Measurements from ENCODE around the gene LIMCH1. TPM values are rescaled to one million over a fixed set of nuclear protein-coding genes. Genes with fewer than 3 reads are reported as not detected.

The LIMCH1 gene
- total RNA-seq, 2 donors from 2014 or later: 3.1 to 5.8 TPM

- peaks cover 7% of the 10 kb centered on the region for H3K27me3 Mint-ChIP-seq (ENCODE audit: insufficient read depth)
- H3K9me3 Mint-ChIP-seq: no peaks in the 10 kb centered on the region
- H3K4me3 Mint-ChIP-seq: no peak overlapping the region
- H3K36me3 Mint-ChIP-seq (ENCODE audit: low read depth): no peaks in the 10 kb centered on the region
- no peak overlapping the region for H3K4me3 ChIP-seq (ENCODE audit: low read length)
- H3K4me1 Mint-ChIP-seq: peaks cover 3% of the 10 kb centered on the region
- H3K4me1 ChIP-seq (ENCODE audit: control insufficient read depth, insufficient read depth, low read length): peaks cover 5% of the 10 kb centered on the region
- H3K27me3 ChIP-seq (ENCODE audit: control insufficient read depth, insufficient read depth, low read length, poor library complexity, severe bottlenecking): no peaks in the 10 kb centered on the region
- no peak overlapping the region for H3K27ac Mint-ChIP-seq
- no peaks in the 10 kb centered on the region for H3K9me3 ChIP-seq (ENCODE audit: control insufficient read depth, low read length)
- H3K9ac ChIP-seq (ENCODE audit: extremely low read depth, low read length, poor library complexity, severe bottlenecking): no peak overlapping the region
- 60 to 90% methylated on average over 1 of the region's 1 CpG for WGBS, 2 experiments (ENCODE audit: insufficient coverage in 1 of 2, insufficient read length in 1 of 2)
- no peak for TF ChIP-seq CTCF (conservative IDR thresholded peaks at IDR 0.05)
- no peak for DNase-seq
- H3K27ac ChIP-seq (ENCODE audit: low read depth, low read length): no peak overlapping the region
- H3K36me3 ChIP-seq (ENCODE audit: control insufficient read depth, insufficient read depth, low read length): no peaks in the 10 kb centered on the region
Measured at GRCh38 chr4:41668024-41668423, 130.1 kb downstream of the LIMCH1 start.

- Mint-ChIP-seq H3K9me3 (no peaks in the 10 kb centered on the region), H3K4me3 (no peak overlapping the region), H3K4me1 (peaks cover 14% of the 10 kb centered on the region), H3K27me3 (ENCODE audit: insufficient read depth) (peaks cover 7% of the 10 kb centered on the region), H3K27ac (no peak overlapping the region), H3K36me3 (ENCODE audit: low read depth) (no peaks in the 10 kb centered on the region)
- Histone ChIP-seq H3K27me3 (ENCODE audit: control insufficient read depth, insufficient read depth, low read length, poor library complexity, severe bottlenecking) (no peaks in the 10 kb centered on the region), H3K4me3 (ENCODE audit: low read length) (no peak overlapping the region), H3K4me1 (ENCODE audit: control insufficient read depth, insufficient read depth, low read length) (peaks cover 9% of the 10 kb centered on the region), H3K27ac (ENCODE audit: low read depth, low read length) (no peak overlapping the region), H3K9me3 (ENCODE audit: control insufficient read depth, low read length) (no peaks in the 10 kb centered on the region), H3K36me3 (ENCODE audit: control insufficient read depth, insufficient read depth, low read length) (no peaks in the 10 kb centered on the region), H3K9ac (ENCODE audit: extremely low read depth, low read length, poor library complexity, severe bottlenecking) (no peak overlapping the region)
- no peak for TF ChIP-seq CTCF (conservative IDR thresholded peaks at IDR 0.05)
- no peak for DNase-seq
- WGBS, 2 experiments (ENCODE audit: insufficient coverage in 1 of 2, insufficient read length in 1 of 2): 86 to 95% methylated on average over 6 of the region's 6 CpGs
Measured at GRCh38 chr4:41670530-41670929, 132.6 kb downstream of the LIMCH1 start.

DNA sequence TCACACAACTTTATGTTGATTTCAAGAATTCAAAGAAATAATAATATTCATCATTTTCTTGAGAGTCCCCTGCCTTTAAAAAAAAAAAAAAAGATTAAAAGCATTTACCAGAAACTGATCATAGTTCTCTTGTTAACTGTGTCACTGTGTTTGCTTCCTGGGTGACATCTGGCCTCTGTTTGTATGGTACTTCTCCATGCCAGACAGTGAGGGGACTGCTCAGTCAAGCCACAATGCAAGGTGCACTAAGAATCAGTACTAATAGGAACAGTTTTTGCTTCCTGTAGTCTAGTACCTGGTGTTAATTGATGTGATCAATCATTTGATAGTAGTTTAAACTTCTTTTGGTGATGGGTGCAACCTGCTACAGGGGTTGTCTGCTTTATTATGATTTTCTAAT, 133.0 kb downstream of the LIMCH1 start:
- DNase-seq: no peak
- Histone ChIP-seq H3K4me1 (ENCODE audit: control insufficient read depth, insufficient read depth, low read length) (peaks cover 9% of the 10 kb centered on the region), H3K27ac (ENCODE audit: low read depth, low read length) (no peak overlapping the region), H3K9me3 (ENCODE audit: control insufficient read depth, low read length) (no peaks in the 10 kb centered on the region), H3K36me3 (ENCODE audit: control insufficient read depth, insufficient read depth, low read length) (no peaks in the 10 kb centered on the region), H3K9ac (ENCODE audit: extremely low read depth, low read length, poor library complexity, severe bottlenecking) (no peak overlapping the region), H3K4me3 (ENCODE audit: low read length) (no peak overlapping the region), H3K27me3 (ENCODE audit: control insufficient read depth, insufficient read depth, low read length, poor library complexity, severe bottlenecking) (no peaks in the 10 kb centered on the region)
- Mint-ChIP-seq H3K4me1 (peaks cover 14% of the 10 kb centered on the region), H3K4me3 (no peak overlapping the region), H3K9me3 (no peaks in the 10 kb centered on the region), H3K27ac (no peak overlapping the region), H3K27me3 (ENCODE audit: insufficient read depth) (peaks cover 7% of the 10 kb centered on the region), H3K36me3 (ENCODE audit: low read depth) (no peaks in the 10 kb centered on the region)
- no peak for TF ChIP-seq CTCF (conservative IDR thresholded peaks at IDR 0.05)
